Caco-2 (cell line): ENCODE data around the gene GALNS. TPM values are rescaled to one million over a fixed set of nuclear protein-coding genes. Genes with fewer than 3 reads are reported as not detected.

ENCODE experiments used
- BruUV-seq: library from RNA; stranded (reverse); fragments of 400-500 nt; replicated peaks from 2 replicates; lab custom pipeline; 2021; lab: Mats Ljungman, UMichigan
- CTCF ChIA-PET: fragments of 300-600 bp; sonication (Branson Sonifier 250); formaldehyde crosslinking; loops from one replicate; lab custom pipeline; 2022; ENCODE audit warnings: antibody characterized with exemption; lab: Charles Lee
- POLR2A ChIA-PET: fragments of 300-600 bp; sonication (Branson Sonifier 250); formaldehyde crosslinking; loops from one replicate; lab custom pipeline; 2022; ENCODE audit warnings: antibody characterized with exemption; lab: Charles Lee
- DNase-seq, 2 experiments: peaks; one replicate each; pipeline versions ENCODE4 v3.0.0 to v3.0.0-alpha.2; 2020 to 2022
- H3K27me3 ChIP-seq: replicated peaks from 2 replicates; pipeline ENCODE4 v1.6.0; 2011; ENCODE audit warnings: low read length; ENCODE audit not compliant: control insufficient read depth, insufficient read depth
- H3K36me3 ChIP-seq: 2 replicates; pipeline ENCODE4 v1.5.1; 2011; ENCODE audit warnings: low read length; ENCODE audit not compliant: control insufficient read depth, insufficient read depth
- H3K4me1 ChIP-seq: fragments of 250-450 bp; sonication (Bioruptor Pico); 2 replicates; pipeline ENCODE4 v1.5.1; 2020; ENCODE audit warnings: mild to moderate bottlenecking
- H3K4me3 ChIP-seq: 2 replicates; pipeline ENCODE4 v1.5.1; 2011; ENCODE audit warnings: low read depth, mild to moderate bottlenecking, control low read depth, low read length
- H3K9me3 ChIP-seq: fragments of 250-450 bp; sonication (Bioruptor Pico); 2 replicates; pipeline ENCODE4 v1.5.1; 2020; ENCODE audit warnings: mild to moderate bottlenecking, moderate library complexity
- H3K27ac Mint-ChIP-seq: one replicate; pipeline ENCODE4 v1.8.0; 2022; ENCODE audit warnings: mixed read lengths; ENCODE audit not compliant: unreplicated experiment
- H3K27me3 Mint-ChIP-seq: one replicate; pipeline ENCODE4 v1.8.0; 2022; ENCODE audit warnings: mixed read lengths; ENCODE audit not compliant: insufficient read depth, unreplicated experiment
- H3K36me3 Mint-ChIP-seq: one replicate; pipeline ENCODE4 v1.8.0; 2022; ENCODE audit warnings: mild to moderate bottlenecking, mixed read lengths; ENCODE audit not compliant: insufficient read depth, unreplicated experiment
- H3K4me1 Mint-ChIP-seq: one replicate; pipeline ENCODE4 v1.8.0; 2022; ENCODE audit warnings: low read depth, mixed read lengths; ENCODE audit not compliant: unreplicated experiment
- H3K4me3 Mint-ChIP-seq: one replicate; pipeline ENCODE4 v1.8.0; 2022; ENCODE audit warnings: mild to moderate bottlenecking, moderate library complexity, mixed read lengths; ENCODE audit not compliant: unreplicated experiment
- H3K9me3 Mint-ChIP-seq: one replicate; pipeline ENCODE4 v1.8.0; 2022; ENCODE audit warnings: mixed read lengths; ENCODE audit not compliant: unreplicated experiment
- intact Hi-C: fragments of 100-400 bp; cut with micrococcal nuclease; formaldehyde crosslinking; loops from one replicate; pipeline ENCODE4 v1.10.0; 2022; ENCODE audit not compliant: unreplicated experiment
- total RNA-seq: library from RNA; stranded (reverse); gene quantifications from 2 replicates; pipeline ENCODE4 v1.2.3, GENCODE V29; 2022
- TF ChIP-seq, protein P1 (sequence below), 2 experiments: fragments of 200-600 bp in 1 of 2; IDR thresholded peaks; 1 replicate in 1 of 2; 2 replicates in 1 of 2; pipeline versions ENCODE4 v1.5.1 to v1.8.0; 2011 to 2022; ENCODE audit warnings: antibody characterized with exemption in 1 of 2, control low read depth in 1 of 2, inconsistent platforms in 1 of 2, low read depth in 1 of 2, low read length in 1 of 2, mild to moderate bottlenecking in 1 of 2, moderate library complexity in 1 of 2; ENCODE audit not compliant: insufficient read depth in 1 of 2, severe bottlenecking in 1 of 2, unreplicated experiment in 1 of 2

The GALNS gene
- total RNA-seq, 1 experiment from 2014 or later: 57.8 TPM

DNA sequence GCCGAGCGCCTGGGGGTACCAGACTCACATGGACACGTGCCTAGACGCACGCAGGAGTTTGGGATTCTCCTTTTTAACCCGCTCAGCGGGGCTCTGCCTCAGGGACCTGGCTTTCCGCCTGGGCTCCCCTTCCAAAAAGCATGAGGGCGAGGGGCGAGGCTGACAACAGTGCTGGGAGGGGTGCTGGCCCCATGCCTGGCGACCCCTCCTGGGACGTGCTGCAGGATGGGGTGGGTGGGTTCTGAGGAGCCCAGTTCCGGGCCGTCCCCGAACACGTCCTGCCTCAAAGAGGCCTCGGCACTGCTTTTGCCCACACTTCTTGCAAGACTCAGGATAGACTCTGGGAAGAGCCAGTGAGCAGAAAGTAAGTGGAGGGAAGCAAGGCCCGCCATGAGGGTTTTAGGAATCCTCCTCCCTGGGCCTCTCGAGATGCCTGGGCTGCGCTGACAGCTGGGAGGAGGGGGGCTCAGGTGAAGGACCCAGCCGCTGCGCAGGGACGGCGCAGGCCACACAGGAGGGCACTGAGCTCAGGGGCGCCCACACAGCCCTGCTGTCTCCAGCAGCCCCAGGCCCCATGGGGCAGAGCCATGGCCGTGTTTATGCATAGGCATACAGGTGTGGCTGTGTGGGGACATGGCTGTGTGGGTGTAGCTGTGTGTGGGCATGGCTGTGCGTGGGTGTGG is 25.1 kb upstream of the GALNS start:
- BruUV-seq: no TSS peak
- TF ChIP-seq, protein P1, sequence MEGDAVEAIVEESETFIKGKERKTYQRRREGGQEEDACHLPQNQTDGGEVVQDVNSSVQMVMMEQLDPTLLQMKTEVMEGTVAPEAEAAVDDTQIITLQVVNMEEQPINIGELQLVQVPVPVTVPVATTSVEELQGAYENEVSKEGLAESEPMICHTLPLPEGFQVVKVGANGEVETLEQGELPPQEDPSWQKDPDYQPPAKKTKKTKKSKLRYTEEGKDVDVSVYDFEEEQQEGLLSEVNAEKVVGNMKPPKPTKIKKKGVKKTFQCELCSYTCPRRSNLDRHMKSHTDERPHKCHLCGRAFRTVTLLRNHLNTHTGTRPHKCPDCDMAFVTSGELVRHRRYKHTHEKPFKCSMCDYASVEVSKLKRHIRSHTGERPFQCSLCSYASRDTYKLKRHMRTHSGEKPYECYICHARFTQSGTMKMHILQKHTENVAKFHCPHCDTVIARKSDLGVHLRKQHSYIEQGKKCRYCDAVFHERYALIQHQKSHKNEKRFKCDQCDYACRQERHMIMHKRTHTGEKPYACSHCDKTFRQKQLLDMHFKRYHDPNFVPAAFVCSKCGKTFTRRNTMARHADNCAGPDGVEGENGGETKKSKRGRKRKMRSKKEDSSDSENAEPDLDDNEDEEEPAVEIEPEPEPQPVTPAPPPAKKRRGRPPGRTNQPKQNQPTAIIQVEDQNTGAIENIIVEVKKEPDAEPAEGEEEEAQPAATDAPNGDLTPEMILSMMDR (IDR thresholded peaks at IDR 0.05; ENCODE audit: insufficient read depth in 1 of 2, low read depth in 1 of 2, low read length in 1 of 2, severe bottlenecking in 1 of 2, unreplicated experiment in 1 of 2): no peak
- Histone ChIP-seq H3K36me3 (no peaks in the 10 kb centered on the region), H3K4me3 (no peak overlapping the region), H3K27me3 (no peaks in the 10 kb centered on the region; the same call in 1 of the 2 replicates), H3K4me1 (peaks cover 18% of the 10 kb centered on the region), H3K9me3 (no peaks in the 10 kb centered on the region)
- Mint-ChIP-seq H3K4me3 (no peak overlapping the region), H3K9me3 (no peaks in the 10 kb centered on the region), H3K4me1 (no peaks in the 10 kb centered on the region), H3K36me3 (no peaks in the 10 kb centered on the region), H3K27ac (no peak overlapping the region), H3K27me3 (peaks cover 3% of the 10 kb centered on the region)
- intact Hi-C loops: no loop called here
- no peak for DNase-seq
- ChIA-PET POLR2A (no interaction called here), CTCF (no interaction called here)

DNA sequence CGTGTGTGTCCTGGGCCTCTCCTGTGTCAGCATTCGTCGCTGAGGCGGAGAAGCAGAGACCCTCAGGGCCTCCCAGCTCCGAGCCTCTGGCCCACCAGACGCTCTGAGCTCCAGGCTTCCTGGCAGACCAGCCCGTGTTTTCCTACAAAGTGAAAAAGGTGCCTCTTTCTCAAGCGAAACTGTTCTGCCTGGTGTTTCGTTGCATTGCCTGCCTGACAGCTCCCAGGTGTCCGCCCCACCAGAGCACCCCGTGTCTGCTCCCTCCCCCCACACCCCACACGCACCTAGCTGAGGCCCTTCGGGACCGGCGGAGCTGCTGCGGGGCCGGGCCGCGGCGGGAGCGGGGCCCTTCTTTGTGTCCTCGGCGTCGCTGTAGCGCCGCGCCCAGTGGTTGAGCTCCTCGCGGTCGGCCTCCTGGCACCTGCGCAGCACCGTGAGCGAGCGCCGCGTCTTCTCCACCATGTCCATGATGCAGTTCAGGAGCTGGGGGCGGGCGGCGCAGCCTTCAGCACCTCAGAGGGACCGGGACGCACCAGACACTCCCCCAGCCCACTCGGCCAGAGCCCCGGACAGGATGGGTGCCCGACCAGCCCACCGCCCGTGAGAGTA is 24.4 kb upstream of the GALNS start:
- no peak for DNase-seq
- no peak overlapping the region for H3K27ac Mint-ChIP-seq
- H3K36me3 Mint-ChIP-seq: no peaks in the 10 kb centered on the region
- H3K9me3 ChIP-seq: no peaks in the 10 kb centered on the region
- no peaks in the 10 kb centered on the region for H3K4me1 Mint-ChIP-seq
- TF ChIP-seq, protein P1 (IDR thresholded peaks at IDR 0.05; ENCODE audit: insufficient read depth in 1 of 2, low read depth in 1 of 2, low read length in 1 of 2, severe bottlenecking in 1 of 2, unreplicated experiment in 1 of 2): no peak
- no peaks in the 10 kb centered on the region; the same call in 1 of the 2 replicates for H3K27me3 ChIP-seq
- ChIA-PET CTCF (no interaction called here), POLR2A (no interaction called here)
- H3K27me3 Mint-ChIP-seq: peaks cover 7% of the 10 kb centered on the region
- BruUV-seq: no TSS peak
- H3K9me3 Mint-ChIP-seq: no peaks in the 10 kb centered on the region
- peaks cover 18% of the 10 kb centered on the region for H3K4me1 ChIP-seq
- H3K36me3 ChIP-seq: no peaks in the 10 kb centered on the region
- H3K4me3 ChIP-seq: no peak overlapping the region
- H3K4me3 Mint-ChIP-seq: no peak overlapping the region
- intact Hi-C loops: no loop called here

GRCh38 chr16:88880226-88881006 is 23.7 kb upstream of the GALNS start:
- no peaks in the 10 kb centered on the region for H3K36me3 ChIP-seq
- TF ChIP-seq, protein P1 (IDR thresholded peaks at IDR 0.05; ENCODE audit: insufficient read depth in 1 of 2, low read depth in 1 of 2, low read length in 1 of 2, severe bottlenecking in 1 of 2, unreplicated experiment in 1 of 2): no peak
- Mint-ChIP-seq H3K4me3 (no peak overlapping the region), H3K4me1 (no peaks in the 10 kb centered on the region), H3K27ac (no peak overlapping the region), H3K27me3 (peaks cover 7% of the 10 kb centered on the region), H3K9me3 (no peaks in the 10 kb centered on the region), H3K36me3 (no peaks in the 10 kb centered on the region)
- no peak overlapping the region for H3K4me3 ChIP-seq
- POLR2A ChIA-PET: no interaction called here
- no peaks in the 10 kb centered on the region; the same call in 1 of the 2 replicates for H3K27me3 ChIP-seq
- H3K9me3 ChIP-seq: no peaks in the 10 kb centered on the region
- CTCF ChIA-PET: interaction anchor here (0.5 to 1.5 kb wide), 2 partner anchors 9 to 20 kb away, joined by 3 to 4 read pairs; no protein-coding TSS in a partner anchor
- intact Hi-C loops: no loop called here
- peaks cover 18% of the 10 kb centered on the region for H3K4me1 ChIP-seq
- no peak for DNase-seq
- BruUV-seq: no TSS peak
